K562 (cell line): ENCODE data around the gene AKNA.

Source experiments
- CREB1 ChIP-seq, 2 experiments: sonication (generic) in 1 of 2; formaldehyde crosslinking in 1 of 2; IDR thresholded peaks; 2 replicates each; pipeline versions ENCODE4 v1.6.1 to v1.8.0; 2012 to 2022; ENCODE audit warnings: inconsistent platforms in 1 of 2, mild to moderate bottlenecking in 1 of 2, missing genetic modification reagents in 1 of 2, moderate library complexity in 1 of 2
- CREM ChIP-seq: IDR thresholded peaks from 2 replicates; pipeline ENCODE4 v1.6.1; 2014; ENCODE audit warnings: antibody characterized with exemption, low read depth
- CTCF ChIP-seq, 3 experiments: IDR thresholded peaks in 2 of 3; conservative IDR thresholded peaks in 1 of 3; 2 replicates each; pipeline ENCODE4 v1.5.1; 2011 to 2012; ENCODE audit warnings: low read length in 3 of 3, mild to moderate bottlenecking in 3 of 3, control low read depth in 2 of 3, improper control_type of control experiment in 1 of 3, inconsistent platforms in 1 of 3, low read depth in 1 of 3, mixed read lengths in 1 of 3, moderate library complexity in 1 of 3; ENCODE audit not compliant: insufficient read depth in 2 of 3
- ELF4 ChIP-seq: fragments of 450-650 bp; formaldehyde crosslinking; IDR thresholded peaks from 2 replicates; pipeline ENCODE4 v1.4.0; 2022; ENCODE audit warnings: missing genetic modification characterization
- EZH2 ChIP-seq: IDR thresholded peaks from 2 replicates; pipeline ENCODE4 v1.6.1; 2012; ENCODE audit warnings: low read depth, mild to moderate bottlenecking, inconsistent platforms, low read length, borderline replicate concordance
- PREB ChIP-seq: sonication (generic); formaldehyde crosslinking; IDR thresholded peaks from 2 replicates; pipeline ENCODE4 v1.8.1; 2023; ENCODE audit warnings: mild to moderate bottlenecking, missing genetic modification reagents
- SMAD1 ChIP-seq: fragments of 150-350 bp; IDR thresholded peaks from 2 replicates; pipeline ENCODE4 v1.6.1; 2014; ENCODE audit warnings: low read length, low read depth; ENCODE audit not compliant: partially characterized antibody
- YBX1 ChIP-seq: fragments of 450-650 bp; IDR thresholded peaks from 2 replicates; pipeline ENCODE4 v1.7.1; 2016; ENCODE audit warnings: mild to moderate bottlenecking
- ZNF224 ChIP-seq: sonication (generic); formaldehyde crosslinking; IDR thresholded peaks from 2 replicates; pipeline ENCODE4 v1.8.0; 2022; ENCODE audit warnings: mild to moderate bottlenecking, missing genetic modification reagents
- TF ChIP-seq, protein P1 (sequence below): fragments of 450-650 bp; IDR thresholded peaks from 2 replicates; pipeline ENCODE4 v1.6.1; 2016; ENCODE audit warnings: missing biosample characterization, missing genetic modification characterization

DNA sequence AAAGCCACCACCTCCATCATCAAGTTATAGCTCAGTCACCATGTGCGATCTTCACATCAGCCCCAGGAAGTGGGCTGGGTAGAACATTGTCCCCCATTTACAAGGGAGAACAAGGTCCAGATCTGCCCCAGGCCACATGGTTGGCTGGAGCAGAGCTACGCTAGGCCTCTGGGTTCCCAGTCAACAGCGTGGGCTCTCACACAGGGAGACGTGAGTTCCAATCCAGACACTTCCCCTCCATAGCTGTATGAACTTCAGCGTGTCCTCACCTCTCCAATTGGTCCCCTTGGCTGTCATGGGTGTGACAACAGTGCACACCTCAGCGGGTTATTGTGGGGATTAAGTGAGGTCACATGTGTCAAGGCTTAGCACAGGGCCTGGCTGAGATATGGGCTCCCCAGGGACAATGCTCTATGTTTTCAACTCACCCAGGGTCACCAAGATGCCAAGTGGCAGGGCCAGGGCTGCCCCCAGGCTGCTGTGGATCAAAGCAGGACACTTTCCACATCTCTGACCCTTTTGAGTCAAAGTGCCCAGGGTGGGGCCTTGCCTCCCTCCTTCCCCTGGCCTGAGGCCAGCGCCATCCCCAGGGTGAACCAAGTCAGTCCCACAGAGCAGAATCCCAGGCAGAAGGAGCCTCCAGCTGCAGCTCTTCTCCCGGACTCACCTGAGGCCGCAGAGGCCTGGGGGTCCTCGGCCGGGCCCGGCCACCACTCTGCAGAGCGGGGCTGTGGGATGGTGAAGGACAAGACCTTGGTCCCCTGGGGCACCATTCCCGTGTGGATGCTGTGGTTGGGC lies 19.8 kb downstream of the AKNA start:
- TF ChIP-seq PREB (CRISPR knock-in tag) (no peak), ZNF224 (CRISPR knock-in tag) (no peak), CREB1 (IDR thresholded peaks at IDR 0.05) (no peak), CREB1 (CRISPR knock-in tag; IDR thresholded peaks at IDR 0.05) (no peak), EZH2 (no peak), CTCF (IDR thresholded peaks at IDR 0.05 in 2 of 3, conservative IDR thresholded peaks at IDR 0.05 in 1 of 3; ENCODE audit: insufficient read depth in 2 of 3, low read depth in 1 of 3, low read length in 3 of 3) (no peak), YBX1 (no peak), ELF4 (no peak), CREM (no peak), SMAD1 (no peak)
- TF ChIP-seq, protein P1, sequence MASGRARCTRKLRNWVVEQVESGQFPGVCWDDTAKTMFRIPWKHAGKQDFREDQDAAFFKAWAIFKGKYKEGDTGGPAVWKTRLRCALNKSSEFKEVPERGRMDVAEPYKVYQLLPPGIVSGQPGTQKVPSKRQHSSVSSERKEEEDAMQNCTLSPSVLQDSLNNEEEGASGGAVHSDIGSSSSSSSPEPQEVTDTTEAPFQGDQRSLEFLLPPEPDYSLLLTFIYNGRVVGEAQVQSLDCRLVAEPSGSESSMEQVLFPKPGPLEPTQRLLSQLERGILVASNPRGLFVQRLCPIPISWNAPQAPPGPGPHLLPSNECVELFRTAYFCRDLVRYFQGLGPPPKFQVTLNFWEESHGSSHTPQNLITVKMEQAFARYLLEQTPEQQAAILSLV, result no peak
